SK-N-SH (cell line): ENCODE measurements around the gene CARTPT. TPM values are rescaled to one million over a fixed set of nuclear protein-coding genes. Genes with fewer than 3 reads are reported as not detected.

Experiments used
- CTCF ChIA-PET: fragments of 300-600, 350-600 bp; formaldehyde crosslinking; extraction: SDS; loops from one replicate; lab custom pipeline; 2021; lab: Yijun Ruan, JAX
- POLR2A ChIA-PET: fragments of 350-600 bp; sonication (Branson Sonifier 250); formaldehyde crosslinking; extraction: SDS; loops from one replicate; lab custom pipeline; 2020; ENCODE audit warnings: antibody characterized with exemption, inconsistent platforms; lab: Yijun Ruan, JAX
- DNase-seq: peaks from one replicate; pipeline ENCODE4 v3.0.0; 2012
- H2AFZ ChIP-seq: fragments of 200-600 bp; sonication (generic); 2 replicates; pipeline ENCODE4 v1.8.1; 2016; ENCODE audit warnings: antibody characterized with exemption, mild to moderate bottlenecking, low read depth
- H3F3A ChIP-seq: fragments of 200-600 bp; sonication (generic); replicated peaks from 2 replicates; pipeline ENCODE3; 2016; ENCODE audit warnings: antibody characterized with exemption, mild to moderate bottlenecking; ENCODE audit not compliant: insufficient read depth
- H3K27ac ChIP-seq, 2 experiments: fragments of 200-500 bp in 1 of 2; fragments of 200-600 bp in 1 of 2; sonication (Bioruptor generic) in 1 of 2; sonication (generic), shearing (Covaris generic) in 1 of 2; 2 replicates each; pipeline versions ENCODE4 v1.5.1 to v1.6.1; 2014 to 2016; ENCODE audit warnings: low read depth in 2 of 2, inconsistent platforms in 1 of 2, low read length in 1 of 2, mild to moderate bottlenecking in 1 of 2, mixed read lengths in 1 of 2
- H3K27me3 ChIP-seq: fragments of 200-600 bp; sonication (generic), shearing (Covaris generic); 2 replicates; pipeline ENCODE4 v1.6.1; 2016; ENCODE audit warnings: mixed run types; ENCODE audit not compliant: insufficient read depth
- H3K36me3 ChIP-seq, 2 experiments: fragments of 200-500 bp in 1 of 2; fragments of 200-600 bp in 1 of 2; sonication (Bioruptor generic) in 1 of 2; sonication (generic) in 1 of 2; replicated peaks in 1 of 2; 2 replicates each; pipeline versions ENCODE3 to v1.5.1; 2014 to 2016; ENCODE audit warnings: low read length in 1 of 2, mild to moderate bottlenecking in 1 of 2; ENCODE audit not compliant: insufficient read depth in 2 of 2, control insufficient read depth in 1 of 2
- H3K4me1 ChIP-seq, 2 experiments: fragments of 200-500 bp in 1 of 2; fragments of 200-600 bp in 1 of 2; sonication (Bioruptor generic) in 1 of 2; sonication (generic), shearing (Covaris generic) in 1 of 2; 2 replicates each; pipeline versions ENCODE4 v1.5.1 to v1.6.1; 2014 to 2016; ENCODE audit warnings: low read depth in 1 of 2, low read length in 1 of 2, mixed run types in 1 of 2; ENCODE audit not compliant: insufficient read depth in 2 of 2, control insufficient read depth in 1 of 2
- H3K4me2 ChIP-seq: fragments of 200-600 bp; sonication (generic), shearing (Covaris generic); 2 replicates; pipeline ENCODE4 v1.6.1; 2017; ENCODE audit warnings: mixed run types
- H3K4me3 ChIP-seq, 2 experiments: fragments of 200-500 bp in 1 of 2; fragments of 200-600 bp in 1 of 2; sonication (Bioruptor generic) in 1 of 2; sonication (generic), shearing (Covaris generic) in 1 of 2; 2 replicates each; pipeline versions ENCODE4 v1.5.1 to v1.8.1; 2014 to 2016; ENCODE audit warnings: low read depth in 2 of 2, inconsistent platforms in 1 of 2, low read length in 1 of 2, mild to moderate bottlenecking in 1 of 2, mixed read lengths in 1 of 2, moderate library complexity in 1 of 2
- H3K79me2 ChIP-seq: fragments of 200-600 bp; sonication (generic); 2 replicates; pipeline ENCODE4 v1.8.1; 2017; ENCODE audit warnings: mild to moderate bottlenecking; ENCODE audit not compliant: insufficient read depth
- H3K9ac ChIP-seq: fragments of 200-600 bp; sonication (generic); 2 replicates; pipeline ENCODE4 v1.6.1; 2017; ENCODE audit warnings: mixed run types
- H3K9me2 ChIP-seq: fragments of 200-600 bp; sonication (generic); 2 replicates; pipeline ENCODE4 v1.6.1; 2017; ENCODE audit warnings: mixed run types
- H3K9me3 ChIP-seq: fragments of 200-600 bp; sonication (generic); 2 replicates; pipeline ENCODE4 v1.6.1; 2017; ENCODE audit warnings: mixed run types, mild to moderate bottlenecking, moderate library complexity
- H4K20me1 ChIP-seq: fragments of 200-600 bp; sonication (generic); 2 replicates; pipeline ENCODE4 v1.6.1; 2017; ENCODE audit warnings: mild to moderate bottlenecking, mixed run types; ENCODE audit not compliant: insufficient read depth
- CHD2 ChIP-seq: fragments of 150-350 bp; IDR thresholded peaks from 2 replicates; pipeline ENCODE4 v1.6.1; 2018; ENCODE audit warnings: low read length; ENCODE audit not compliant: partially characterized antibody
- CTCF ChIP-seq: fragments of 200-600 bp; sonication (generic); IDR thresholded peaks from 2 replicates; pipeline ENCODE4 v1.6.1; 2017; ENCODE audit warnings: antibody characterized with exemption, mild to moderate bottlenecking, moderate library complexity
- FOSL2 ChIP-seq: IDR thresholded peaks from 2 replicates; pipeline ENCODE4 v1.4.0; 2012; ENCODE audit warnings: low read depth, mild to moderate bottlenecking, moderate library complexity, borderline replicate concordance
- FOXJ3 ChIP-seq: sonication (generic); formaldehyde crosslinking; IDR thresholded peaks from 2 replicates; pipeline ENCODE4 v1.5.1; 2020; ENCODE audit warnings: mild to moderate bottlenecking, missing genetic modification reagents
- GATA2 ChIP-seq: sonication (generic); formaldehyde crosslinking; IDR thresholded peaks from 2 replicates; pipeline ENCODE4 v1.5.0; 2020; ENCODE audit warnings: mild to moderate bottlenecking, missing genetic modification reagents
- IRF3 ChIP-seq: fragments of 150-350 bp; IDR thresholded peaks from 2 replicates; pipeline ENCODE4 v1.6.1; 2016; ENCODE audit warnings: mild to moderate bottlenecking, low read depth, low read length
- JUND ChIP-seq: IDR thresholded peaks from 2 replicates; pipeline ENCODE4 v1.4.0; 2012
- MXI1 ChIP-seq: IDR thresholded peaks from 2 replicates; pipeline ENCODE4 v1.6.1; 2012; ENCODE audit warnings: mild to moderate bottlenecking, low read depth, low read length, improper control_type of control experiment
- NFIC ChIP-seq: IDR thresholded peaks from 2 replicates; pipeline ENCODE4 v1.4.0; 2012; ENCODE audit warnings: borderline replicate concordance
- NRF1 ChIP-seq: IDR thresholded peaks from 2 replicates; pipeline ENCODE4 v1.6.1; 2012; ENCODE audit warnings: low read depth, mild to moderate bottlenecking, low read length
- RAD21 ChIP-seq: IDR thresholded peaks from 2 replicates; pipeline ENCODE4 v1.6.1; 2012; ENCODE audit warnings: mild to moderate bottlenecking, low read length
- RCOR1 ChIP-seq: fragments of 150-350 bp; IDR thresholded peaks from 2 replicates; pipeline ENCODE4 v1.6.1; 2017; ENCODE audit warnings: antibody characterized with exemption, low read length
- RFX5 ChIP-seq: IDR thresholded peaks from 2 replicates; pipeline ENCODE4 v1.6.1; 2012; ENCODE audit warnings: mild to moderate bottlenecking, improper control_type of control experiment, low read length
- SIN3A ChIP-seq: IDR thresholded peaks from 2 replicates; pipeline ENCODE4 v1.6.1; 2012; ENCODE audit warnings: low read depth, mild to moderate bottlenecking, low read length, moderate library complexity, borderline replicate concordance
- TAF1 ChIP-seq: IDR thresholded peaks from 2 replicates; pipeline ENCODE4 v1.6.1; 2012; ENCODE audit warnings: low read depth, mild to moderate bottlenecking, low read length, moderate library complexity, borderline replicate concordance
- ZBTB33 ChIP-seq: IDR thresholded peaks from 2 replicates; pipeline ENCODE4 v1.4.0; 2012; ENCODE audit warnings: low read depth, borderline replicate concordance
- WGBS: methylation state at CpG from one replicate; pipeline ENCODE4 v1.1.6; 2017; ENCODE audit warnings: low lambda C conversion rate; 5-methylcytosine and 5-hydroxymethylcytosine counted together
- polyA plus RNA-seq, 3 experiments: library from polyadenylated mRNA; depleted of rRNA; stranded (reverse); fragments of >200 nt; gene quantifications; 2 replicates each; pipeline ENCODE4 v1.2.3, GENCODE V29; 2012
- TF ChIP-seq, protein P1 (sequence below): fragments of 150-350 bp; IDR thresholded peaks from 2 replicates; pipeline ENCODE4 v1.6.1; 2017; ENCODE audit warnings: antibody characterized with exemption, low read length, low read depth, borderline replicate concordance
- TF ChIP-seq, protein P2 (sequence below): IDR thresholded peaks from 2 replicates; pipeline ENCODE4 v1.4.0; 2012; ENCODE audit warnings: low read depth

CARTPT gene
- polyA plus RNA-seq, 1 of the 3 experiments (the other 2 are of a cell fraction): not detected

DNA sequence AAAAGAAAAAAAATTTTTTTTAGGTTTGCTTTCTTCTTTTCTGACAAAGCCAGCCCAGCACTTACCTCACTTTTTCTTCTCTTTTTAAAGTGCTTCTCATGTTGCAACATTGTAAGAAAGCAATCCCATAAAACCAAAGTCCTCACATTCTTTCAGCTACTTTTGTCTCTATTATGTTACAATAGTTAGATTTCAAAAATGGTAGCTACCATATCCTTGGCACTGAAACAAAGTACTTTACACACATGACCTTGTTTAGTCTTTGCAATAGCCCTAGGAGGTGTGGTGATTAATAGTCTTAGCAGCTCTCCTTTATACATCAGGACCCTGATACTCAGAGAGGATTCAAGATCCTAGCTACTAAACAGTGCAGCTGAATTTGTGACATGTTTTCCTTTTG, 23.5 kb upstream of the CARTPT start (continued):
- TF ChIP-seq, protein P1, sequence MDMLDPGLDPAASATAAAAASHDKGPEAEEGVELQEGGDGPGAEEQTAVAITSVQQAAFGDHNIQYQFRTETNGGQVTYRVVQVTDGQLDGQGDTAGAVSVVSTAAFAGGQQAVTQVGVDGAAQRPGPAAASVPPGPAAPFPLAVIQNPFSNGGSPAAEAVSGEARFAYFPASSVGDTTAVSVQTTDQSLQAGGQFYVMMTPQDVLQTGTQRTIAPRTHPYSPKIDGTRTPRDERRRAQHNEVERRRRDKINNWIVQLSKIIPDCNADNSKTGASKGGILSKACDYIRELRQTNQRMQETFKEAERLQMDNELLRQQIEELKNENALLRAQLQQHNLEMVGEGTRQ: no peak
- TF ChIP-seq GATA2 (CRISPR knock-in tag): no peak
- no peak for TF ChIP-seq FOXJ3
- TF ChIP-seq NFIC: no peak
- TF ChIP-seq NRF1: no peak
- TF ChIP-seq FOSL2: no peak
- TF ChIP-seq MXI1: no peak
- no peak for TF ChIP-seq JUND
- no peak for TF ChIP-seq CHD2
- TF ChIP-seq, protein P2, sequence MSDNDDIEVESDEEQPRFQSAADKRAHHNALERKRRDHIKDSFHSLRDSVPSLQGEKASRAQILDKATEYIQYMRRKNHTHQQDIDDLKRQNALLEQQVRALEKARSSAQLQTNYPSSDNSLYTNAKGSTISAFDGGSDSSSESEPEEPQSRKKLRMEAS: no peak

DNA sequence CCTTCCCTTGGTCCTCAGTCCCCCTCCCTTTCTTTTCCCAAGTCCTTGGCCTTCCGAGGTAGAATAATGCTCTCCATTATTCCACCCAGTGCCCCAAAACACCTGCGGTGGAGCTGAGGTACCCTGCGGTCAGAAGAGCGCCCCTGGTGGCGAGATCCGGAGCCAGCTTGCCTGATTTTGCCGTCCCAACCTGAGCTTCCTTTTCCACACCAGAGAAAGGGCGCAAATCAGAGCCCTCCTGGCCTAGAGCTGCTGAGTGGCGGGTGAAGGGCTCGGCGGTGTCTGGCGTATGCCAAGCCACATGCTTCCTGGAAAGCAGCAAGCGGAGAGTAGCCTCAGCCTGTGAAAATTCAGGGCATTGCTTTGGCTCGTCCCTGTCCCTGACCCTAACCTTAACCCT, 21.1 kb upstream of the CARTPT start:
- Histone ChIP-seq H3K36me3 (no peaks in the 10 kb centered on the region), H3K9ac (no peak overlapping the region), H3K4me2 (no peak overlapping the region), H3K79me2 (no peaks in the 10 kb centered on the region), H3K27me3 (no peaks in the 10 kb centered on the region), H3K27ac (no peak overlapping the region), H3K9me3 (no peaks in the 10 kb centered on the region), H3K4me3 (no peak overlapping the region), H3K9me2 (no peaks in the 10 kb centered on the region), H2AFZ (no peak overlapping the region), H3F3A (no peaks in the 10 kb centered on the region), H3K4me1 (peaks cover 0 to 8% of the 10 kb centered on the region in 2 experiments; a peak in 2 of 4 replicates), H4K20me1 (no peaks in the 10 kb centered on the region)
- 83% methylated on average over 6 of the region's 14 CpGs for WGBS
- POLR2A ChIA-PET: no interaction called here
- CTCF ChIA-PET: interaction anchor here (0.7 to 1.4 kb wide), 8 partner anchors 9 to 431 kb away, joined by 3 to 4 read pairs (median 3); partner anchors contain the start of gene CARTPT
- DNase-seq: no peak
- TF ChIP-seq RAD21: no peak
- TF ChIP-seq CTCF: peak; percentile 43

DNA sequence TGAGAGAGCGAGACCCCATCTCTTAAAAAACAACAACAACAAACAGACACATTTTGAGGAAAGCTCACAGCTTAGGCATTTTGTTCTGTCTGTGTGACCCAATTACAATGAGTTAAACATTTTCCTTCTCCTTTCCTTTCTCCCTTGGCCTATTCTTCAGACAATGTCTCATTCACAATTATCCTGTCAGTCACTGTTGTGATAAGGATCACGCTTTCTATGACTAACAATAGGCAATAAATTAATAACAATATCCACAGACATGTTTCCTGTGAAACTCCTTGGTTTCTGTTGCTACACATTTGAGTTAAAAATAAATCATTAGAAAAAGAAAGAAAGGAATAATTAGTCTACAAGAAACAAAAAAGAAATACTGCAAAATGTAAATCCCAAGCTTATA, 19.8 kb upstream of the CARTPT start:
- H3K9me3 ChIP-seq: no peaks in the 10 kb centered on the region
- no peak overlapping the region for H3K4me2 ChIP-seq
- H3K27ac ChIP-seq: no peak overlapping the region
- ChIA-PET POLR2A (no interaction called here), CTCF (interaction anchor here (1.3 to 1.5 kb wide), 4 partner anchors 8 to 58 kb away, joined by 3 to 5 read pairs (median 4); no protein-coding TSS in a partner anchor)
- no peaks in the 10 kb centered on the region for H3K36me3 ChIP-seq
- H3K9me2 ChIP-seq: no peaks in the 10 kb centered on the region
- no peaks in the 10 kb centered on the region for H3K79me2 ChIP-seq
- peaks cover 0 to 8% of the 10 kb centered on the region in 2 experiments; a peak in 2 of 4 replicates for H3K4me1 ChIP-seq
- no peak for DNase-seq
- no peaks in the 10 kb centered on the region for H3F3A ChIP-seq
- no peak overlapping the region for H3K4me3 ChIP-seq
- 50% methylated on average over 2 of the region's 2 CpGs for WGBS
- H3K27me3 ChIP-seq: no peaks in the 10 kb centered on the region; the same call in 1 of the 2 replicates
- no peak overlapping the region for H3K9ac ChIP-seq
- H4K20me1 ChIP-seq: no peaks in the 10 kb centered on the region
- H2AFZ ChIP-seq: no peak overlapping the region
- TF ChIP-seq TAF1 (no peak), IRF3 (no peak), RCOR1 (no peak), RFX5 (no peak), FOXJ3 (no peak), ZBTB33 (no peak), SIN3A (no peak)
- TF ChIP-seq, protein P2: no peak
- TF ChIP-seq, protein P1: no peak
